CD14-positive monocyte (primary cell): ENCODE data around the gene CLEC11A. TPM values are rescaled to one million over a fixed set of nuclear protein-coding genes. Genes with fewer than 3 reads are reported as not detected.

Source experiments
- DNase-seq, 3 donors: peaks; one replicate each; pipeline ENCODE4 v3.0.0-alpha.2; 2011 to 2022
- H2AFZ ChIP-seq: 2 replicates; pipeline ENCODE4 v1.6.0; 2012; ENCODE audit warnings: mild to moderate bottlenecking, low read depth, low read length, inconsistent platforms; ENCODE audit not compliant: insufficient read depth, poor library complexity, severe bottlenecking
- H3K27ac ChIP-seq, 2 donors: 1 replicate in 1 of 2; 2 replicates in 1 of 2; pipeline ENCODE4 v1.5.1; 2012 to 2013; ENCODE audit warnings: low read length in 2 of 2, control low read depth in 1 of 2, inconsistent platforms in 1 of 2, low read depth in 1 of 2, mild to moderate bottlenecking in 1 of 2
- H3K27me3 ChIP-seq, 2 donors: one replicate each; pipeline versions ENCODE4 v1.6.0 to v1.6.1; 2011 to 2013; ENCODE audit warnings: low read length in 2 of 2; ENCODE audit not compliant: control insufficient read depth in 2 of 2, insufficient read depth in 2 of 2
- H3K36me3 ChIP-seq, 2 donors: replicated peaks in 1 of 2; 1 replicate in 1 of 2; 2 replicates in 1 of 2; pipeline versions ENCODE4 v1.5.1 to v1.6.1; 2012 to 2013; ENCODE audit warnings: low read length in 2 of 2, control low read depth in 1 of 2, inconsistent platforms in 1 of 2, mild to moderate bottlenecking in 1 of 2; ENCODE audit not compliant: insufficient read depth in 2 of 2, control insufficient read depth in 1 of 2
- H3K4me1 ChIP-seq, 2 donors: 1 replicate in 1 of 2; 2 replicates in 1 of 2; pipeline versions ENCODE4 v1.5.1 to v1.6.1; 2012 to 2013; ENCODE audit warnings: low read length in 2 of 2, control low read depth in 1 of 2, inconsistent platforms in 1 of 2, mild to moderate bottlenecking in 1 of 2, moderate library complexity in 1 of 2; ENCODE audit not compliant: insufficient read depth in 2 of 2, control insufficient read depth in 1 of 2
- H3K4me2 ChIP-seq: replicated peaks from 2 replicates; pipeline ENCODE3; 2012; ENCODE audit warnings: low read length, moderate library complexity, mild to moderate bottlenecking; ENCODE audit not compliant: poor library complexity, severe bottlenecking; ENCODE audit errors: extremely low read depth
- H3K4me3 ChIP-seq, 3 experiments: fragments of 200-600 bp in 1 of 3; sonication (generic) in 1 of 3; replicated peaks in 1 of 3; 1 replicate in 2 of 3; 2 replicates in 1 of 3; pipeline ENCODE4 v1.5.1; 2011 to 2013; ENCODE audit warnings: low read length in 3 of 3, mild to moderate bottlenecking in 3 of 3, control low read depth in 2 of 3, low read depth in 2 of 3, inconsistent platforms in 1 of 3, moderate library complexity in 1 of 3
- H3K79me2 ChIP-seq: 2 replicates; pipeline ENCODE4 v1.6.0; 2012; ENCODE audit warnings: mild to moderate bottlenecking, control low read depth, inconsistent platforms, low read length, moderate library complexity; ENCODE audit not compliant: insufficient read depth
- H3K9ac ChIP-seq: 2 replicates; pipeline ENCODE4 v1.6.0; 2017; ENCODE audit warnings: low read length, mild to moderate bottlenecking; ENCODE audit not compliant: insufficient read depth, poor library complexity, severe bottlenecking
- H3K9me3 ChIP-seq, 2 donors: replicated peaks in 1 of 2; 1 replicate in 1 of 2; 2 replicates in 1 of 2; pipeline versions ENCODE4 v1.5.1 to v1.6.1; 2012 to 2013; ENCODE audit warnings: low read length in 2 of 2, control low read depth in 1 of 2; ENCODE audit not compliant: control insufficient read depth in 1 of 2, insufficient read depth in 1 of 2
- H4K20me1 ChIP-seq: 2 replicates; pipeline ENCODE4 v1.6.0; 2012; ENCODE audit warnings: mild to moderate bottlenecking, low read length, control low read depth, moderate library complexity; ENCODE audit not compliant: insufficient read depth
- H3K27ac Mint-ChIP-seq, 7 donors: one replicate each; pipeline ENCODE4 v1.8.0; 2020; ENCODE audit warnings: mild to moderate bottlenecking in 7 of 7, mixed read lengths in 7 of 7, moderate library complexity in 6 of 7, inconsistent platforms in 2 of 7
- H3K27me3 Mint-ChIP-seq, 3 donors: one replicate each; pipeline ENCODE4 v1.8.0; 2021 to 2022; ENCODE audit warnings: low read depth in 3 of 3, mild to moderate bottlenecking in 3 of 3, mixed read lengths in 3 of 3, moderate library complexity in 3 of 3, inconsistent platforms in 1 of 3
- H3K36me3 Mint-ChIP-seq, 2 donors: one replicate each; pipeline ENCODE4 v1.8.0; 2020; ENCODE audit warnings: mixed read lengths in 2 of 2, inconsistent platforms in 1 of 2, mild to moderate bottlenecking in 1 of 2
- H3K4me1 Mint-ChIP-seq: one replicate; pipeline ENCODE4 v1.8.0; 2020; ENCODE audit warnings: mild to moderate bottlenecking, mixed read lengths
- H3K4me3 Mint-ChIP-seq, 2 donors: one replicate each; pipeline ENCODE4 v1.8.0; 2020; ENCODE audit warnings: mild to moderate bottlenecking in 2 of 2, mixed read lengths in 2 of 2, moderate library complexity in 1 of 2
- H3K9me3 Mint-ChIP-seq, 7 donors: one replicate each; pipeline ENCODE4 v1.8.0; 2020 to 2022; ENCODE audit warnings: mixed read lengths in 7 of 7, mild to moderate bottlenecking in 6 of 7, moderate library complexity in 6 of 7, inconsistent platforms in 2 of 7
- WGBS: methylation state at CpG from one replicate; pipeline ENCODE4 v1.1.5; 2013; ENCODE audit warnings: missing lambda C conversion rate; ENCODE audit not compliant: insufficient coverage; 5-methylcytosine and 5-hydroxymethylcytosine counted together
- intact Hi-C, 2 donors: fragments of 100-400 bp; cut with micrococcal nuclease; formaldehyde crosslinking; loops; one replicate each; pipeline versions ENCODE4 v1.15.0 to v1.15.1; 2023
- polyA plus RNA-seq, 3 donors: library from polyadenylated mRNA; depleted of rRNA in 1 of 3; unstranded in 2 of 3; stranded (reverse) in 1 of 3; fragments of 300-500 nt in 2 of 3; fragments of >200 nt in 1 of 3; fragmentation: Illumina TruSeq in 2 of 3; gene quantifications; 1 replicate in 2 of 3; 2 replicates in 1 of 3; pipeline ENCODE4 v1.2.3, GENCODE V29; 2012 to 2021
- TF ChIP-seq, protein P1 (sequence below): fragments of 200-600 bp; IDR thresholded peaks from one replicate; pipeline ENCODE4 v1.8.0; 2022; ENCODE audit warnings: antibody characterized with exemption, mild to moderate bottlenecking

The CLEC11A gene
- polyA plus RNA-seq, 3 donors: 8.2 to 49.1 (median 12.4) TPM

DNA sequence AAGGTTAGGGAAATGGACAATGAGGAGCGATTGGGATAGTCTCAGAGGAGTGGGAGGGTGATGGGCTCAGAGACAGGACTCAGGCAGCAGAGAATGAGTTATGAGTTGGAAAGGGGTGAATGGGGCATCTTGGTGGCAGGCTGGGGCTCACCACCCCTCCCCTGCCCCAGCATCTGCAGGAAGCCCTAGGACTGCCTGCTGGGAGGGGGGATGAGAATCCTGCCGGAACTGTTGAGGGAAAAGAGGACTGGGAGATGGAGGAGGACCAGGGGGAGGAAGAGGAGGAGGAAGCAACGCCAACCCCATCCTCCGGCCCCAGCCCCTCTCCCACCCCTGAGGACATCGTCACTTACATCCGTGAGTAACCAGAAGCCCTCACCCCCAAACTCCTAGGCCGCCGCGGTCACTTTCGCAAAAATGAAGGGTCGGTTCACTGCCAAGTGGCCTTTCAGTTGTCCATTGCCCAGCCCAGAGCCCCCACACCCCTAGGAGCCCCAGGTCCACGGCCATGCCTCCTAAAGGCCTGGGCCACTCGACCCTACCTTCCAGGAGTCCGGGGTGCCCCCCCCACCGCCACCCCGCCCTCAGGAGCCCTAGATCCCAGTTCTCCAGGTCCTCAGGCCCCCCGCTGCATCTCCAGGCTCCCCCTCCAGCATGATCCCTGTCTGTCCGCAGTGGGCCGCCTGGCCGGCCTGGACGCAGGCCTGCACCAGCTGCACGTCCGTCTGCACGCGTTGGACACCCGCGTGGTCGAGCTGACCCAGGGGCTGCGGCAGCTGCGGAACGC is 764 bp downstream of the CLEC11A start:
- no peaks in the 10 kb centered on the region for H3K36me3 ChIP-seq
- Mint-ChIP-seq H3K4me1 (peaks cover 56% of the 10 kb centered on the region), H3K27ac (peak overlapping the region in 4 of 7 donors; percentile 86 to 96 (median 95)), H3K9me3 (peaks cover 0 to 30% (median 14%) of the 10 kb centered on the region in 7 donors), H3K4me3 (peak overlapping the region; percentile 85 to 96), H3K36me3 (peaks cover 0 to 8% of the 10 kb centered on the region in 2 donors), H3K27me3 (peaks cover 40 to 78% (median 70%) of the 10 kb centered on the region in 3 donors)
- peaks cover 10% of the 10 kb centered on the region for H3K79me2 ChIP-seq
- peaks cover 39 to 54% of the 10 kb centered on the region in 2 donors for H3K4me1 ChIP-seq
- WGBS: 2% methylated on average over 27 of the region's 31 CpGs
- peaks cover 2 to 36% of the 10 kb centered on the region in 2 donors for H3K27me3 ChIP-seq
- peak overlapping the region; percentile 83 for H2AFZ ChIP-seq
- H3K4me3 ChIP-seq: peak overlapping the region; percentile 51 to 78 (median 62)
- no peaks in the 10 kb centered on the region for H3K9me3 ChIP-seq
- TF ChIP-seq, protein P1, sequence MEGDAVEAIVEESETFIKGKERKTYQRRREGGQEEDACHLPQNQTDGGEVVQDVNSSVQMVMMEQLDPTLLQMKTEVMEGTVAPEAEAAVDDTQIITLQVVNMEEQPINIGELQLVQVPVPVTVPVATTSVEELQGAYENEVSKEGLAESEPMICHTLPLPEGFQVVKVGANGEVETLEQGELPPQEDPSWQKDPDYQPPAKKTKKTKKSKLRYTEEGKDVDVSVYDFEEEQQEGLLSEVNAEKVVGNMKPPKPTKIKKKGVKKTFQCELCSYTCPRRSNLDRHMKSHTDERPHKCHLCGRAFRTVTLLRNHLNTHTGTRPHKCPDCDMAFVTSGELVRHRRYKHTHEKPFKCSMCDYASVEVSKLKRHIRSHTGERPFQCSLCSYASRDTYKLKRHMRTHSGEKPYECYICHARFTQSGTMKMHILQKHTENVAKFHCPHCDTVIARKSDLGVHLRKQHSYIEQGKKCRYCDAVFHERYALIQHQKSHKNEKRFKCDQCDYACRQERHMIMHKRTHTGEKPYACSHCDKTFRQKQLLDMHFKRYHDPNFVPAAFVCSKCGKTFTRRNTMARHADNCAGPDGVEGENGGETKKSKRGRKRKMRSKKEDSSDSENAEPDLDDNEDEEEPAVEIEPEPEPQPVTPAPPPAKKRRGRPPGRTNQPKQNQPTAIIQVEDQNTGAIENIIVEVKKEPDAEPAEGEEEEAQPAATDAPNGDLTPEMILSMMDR: no peak
- no peak overlapping the region for H3K9ac ChIP-seq
- peak overlapping the region; percentile 85 for H3K4me2 ChIP-seq
- H4K20me1 ChIP-seq: no peaks in the 10 kb centered on the region
- no peak overlapping the region for H3K27ac ChIP-seq
- no peak for DNase-seq
- intact Hi-C loops: loop anchor here in 1 of 2 donors (5.0 kb wide), 1 partner anchor 58 kb away; no protein-coding TSS in a partner anchor

DNA sequence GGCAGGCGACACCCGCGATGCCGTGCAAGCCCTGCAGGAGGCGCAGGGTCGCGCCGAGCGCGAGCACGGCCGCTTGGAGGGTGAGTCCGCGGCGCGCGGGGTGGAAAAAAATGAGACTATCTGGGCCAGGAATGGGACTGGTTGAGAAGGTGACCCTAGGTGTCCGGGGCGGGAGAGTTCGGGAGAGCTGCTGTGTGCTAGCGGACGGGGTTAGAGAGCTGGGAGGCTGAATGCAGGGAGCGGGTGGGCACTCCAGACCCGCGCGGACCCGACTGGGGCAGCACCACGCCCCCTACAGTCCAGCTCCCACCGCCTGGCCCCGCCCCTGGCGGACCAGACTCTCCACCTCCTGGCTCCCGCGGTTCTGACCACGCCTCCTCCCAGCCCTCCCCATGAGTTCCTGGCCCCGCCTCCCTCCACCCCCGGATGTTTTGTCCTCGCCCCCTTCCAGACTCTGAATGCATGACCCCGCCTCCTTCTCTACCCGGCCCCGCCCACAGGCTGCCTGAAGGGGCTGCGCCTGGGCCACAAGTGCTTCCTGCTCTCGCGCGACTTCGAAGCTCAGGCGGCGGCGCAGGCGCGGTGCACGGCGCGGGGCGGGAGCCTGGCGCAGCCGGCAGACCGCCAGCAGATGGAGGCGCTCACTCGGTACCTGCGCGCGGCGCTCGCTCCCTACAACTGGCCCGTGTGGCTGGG is 1.5 kb downstream of the CLEC11A start:
- peak overlapping the region; percentile 54 for H3K9ac ChIP-seq
- no peaks in the 10 kb centered on the region for H4K20me1 ChIP-seq
- H3K27ac Mint-ChIP-seq: peak overlapping the region; percentile 81 to 96 (median 93)
- peak overlapping the region; percentile 85 for H3K4me2 ChIP-seq
- peak; percentile 91 to 96 (median 96) for DNase-seq
- H3K27ac ChIP-seq: peak overlapping the region in 1 of 2 donors; percentile 68
- H3K27me3 ChIP-seq: peaks cover 0 to 35% of the 10 kb centered on the region in 2 donors
- H3K27me3 Mint-ChIP-seq: peaks cover 40 to 77% (median 72%) of the 10 kb centered on the region in 3 donors
- intact Hi-C loops: loop anchor here in 1 of 2 donors (5.0 kb wide), 1 partner anchor 58 kb away; no protein-coding TSS in a partner anchor
- H3K4me1 ChIP-seq: peaks cover 37 to 54% of the 10 kb centered on the region in 2 donors
- peak overlapping the region; percentile 83 for H2AFZ ChIP-seq
- peak overlapping the region; percentile 85 to 96 for H3K4me3 Mint-ChIP-seq
- under 1% methylated on average over 60 of the region's 65 CpGs for WGBS
- peaks cover 10% of the 10 kb centered on the region for H3K79me2 ChIP-seq
- peaks cover 0 to 30% (median 14%) of the 10 kb centered on the region in 7 donors for H3K9me3 Mint-ChIP-seq
- peaks cover 56% of the 10 kb centered on the region for H3K4me1 Mint-ChIP-seq
- H3K36me3 Mint-ChIP-seq: peaks cover 0 to 8% of the 10 kb centered on the region in 2 donors
- TF ChIP-seq, protein P1: peak; percentile 82
- H3K36me3 ChIP-seq: no peaks in the 10 kb centered on the region
- H3K9me3 ChIP-seq: no peaks in the 10 kb centered on the region
- peak overlapping the region; percentile 51 to 78 (median 62) for H3K4me3 ChIP-seq
